Kidney (tissue), 14 donors: Measurements from ENCODE around the gene HSPA5. TPM values are rescaled to one million over a fixed set of nuclear protein-coding genes. Genes with fewer than 3 reads are reported as not detected.

ENCODE experiments used
- DNase-seq, 5 donors: peaks; one replicate each; pipeline ENCODE4 v3.0.0-alpha.2; 2013 to 2020
- FAIRE-seq: peaks from 2 replicates; lab custom pipeline; 2012; peaks lifted over from hg19 to GRCh38; lab: Jason Lieb, UNC
- H3K27ac ChIP-seq, 2 donors: one replicate each; pipeline ENCODE4 v1.7.0; 2013; ENCODE audit warnings: low read depth in 2 of 2, low read length in 2 of 2, inconsistent platforms in 1 of 2
- H3K27me3 ChIP-seq: one replicate; pipeline ENCODE4 v1.7.1; 2013; ENCODE audit warnings: low read length, inconsistent platforms; ENCODE audit not compliant: control insufficient read depth, insufficient read depth
- H3K36me3 ChIP-seq, 3 donors: one replicate each; pipeline versions ENCODE4 v1.7.0 to v1.7.1; 2013; ENCODE audit warnings: low read length in 3 of 3, control low read depth in 1 of 3, inconsistent platforms in 1 of 3; ENCODE audit not compliant: insufficient read depth in 3 of 3, control insufficient read depth in 2 of 3
- H3K4me1 ChIP-seq, 3 donors: one replicate each; pipeline versions ENCODE4 v1.7.0 to v1.7.1; 2013; ENCODE audit warnings: low read length in 3 of 3, inconsistent platforms in 1 of 3, low read depth in 1 of 3; ENCODE audit not compliant: control insufficient read depth in 2 of 3, insufficient read depth in 2 of 3
- H3K4me3 ChIP-seq, 3 donors: one replicate each; pipeline versions ENCODE4 v1.7.0 to v1.8.1; 2013; ENCODE audit warnings: low read length in 3 of 3, control low read depth in 1 of 3, inconsistent platforms in 1 of 3
- H3K9ac ChIP-seq, 3 donors: one replicate each; pipeline versions ENCODE4 v1.7.0 to v1.7.1; 2013; ENCODE audit warnings: low read length in 3 of 3, control low read depth in 1 of 3, inconsistent platforms in 1 of 3
- H3K9me3 ChIP-seq, 3 donors: one replicate each; pipeline versions ENCODE4 v1.7.0 to v1.7.1; 2013; ENCODE audit warnings: low read length in 3 of 3, control low read depth in 1 of 3, inconsistent platforms in 1 of 3; ENCODE audit not compliant: control insufficient read depth in 2 of 3, insufficient read depth in 1 of 3
- intact Hi-C: fragments of 100-400 bp; cut with DNase I; formaldehyde crosslinking; loops from one replicate; pipeline ENCODE4 v1.11.1; 2022
- polyA plus RNA-seq: library from polyadenylated mRNA; stranded (reverse); fragments of 350-450 nt; fragmentation: Illumina TruSeq; extraction: RNeasy Lipid Tissue Mini Kit (QIAGEN cat#74804); gene quantifications from one replicate; pipeline ENCODE4 v1.2.3, GENCODE V29; 2014; ENCODE audit warnings: low read depth, low replicate concordance; ENCODE audit not compliant: insufficient read depth
- total RNA-seq: library from RNA; stranded (reverse); fragmentation: NEBNext Ultra II Directional; extraction: Animal tissue kit (Norgen Biotek cat#: 25700); gene quantifications from one replicate; pipeline ENCODE4 v1.2.1, GENCODE V29; 2021
- TF ChIP-seq, protein P1 (sequence below): IDR thresholded peaks from 3 replicates; pipeline ENCODE4 v1.5.1; 2012; ENCODE audit warnings: mild to moderate bottlenecking, moderate library complexity, borderline replicate concordance; ENCODE audit not compliant: insufficient read depth; ENCODE audit errors: extremely low read depth
- donor health status: control.
- donor health status: control.
- donor health status: control.
- donor health status: control.
- donor health status: control.
- donor health status: DM: yes; HTN: yes; CAD: no.
- donor health status: Normal renal cell carcinoma (clear cell type).

HSPA5 gene
- total and polyA plus RNA-seq, 2 donors from 2014 or later: 289 to 358 TPM

- no peak for DNase-seq
- intact Hi-C loops: no loop called here
- TF ChIP-seq, protein P1, sequence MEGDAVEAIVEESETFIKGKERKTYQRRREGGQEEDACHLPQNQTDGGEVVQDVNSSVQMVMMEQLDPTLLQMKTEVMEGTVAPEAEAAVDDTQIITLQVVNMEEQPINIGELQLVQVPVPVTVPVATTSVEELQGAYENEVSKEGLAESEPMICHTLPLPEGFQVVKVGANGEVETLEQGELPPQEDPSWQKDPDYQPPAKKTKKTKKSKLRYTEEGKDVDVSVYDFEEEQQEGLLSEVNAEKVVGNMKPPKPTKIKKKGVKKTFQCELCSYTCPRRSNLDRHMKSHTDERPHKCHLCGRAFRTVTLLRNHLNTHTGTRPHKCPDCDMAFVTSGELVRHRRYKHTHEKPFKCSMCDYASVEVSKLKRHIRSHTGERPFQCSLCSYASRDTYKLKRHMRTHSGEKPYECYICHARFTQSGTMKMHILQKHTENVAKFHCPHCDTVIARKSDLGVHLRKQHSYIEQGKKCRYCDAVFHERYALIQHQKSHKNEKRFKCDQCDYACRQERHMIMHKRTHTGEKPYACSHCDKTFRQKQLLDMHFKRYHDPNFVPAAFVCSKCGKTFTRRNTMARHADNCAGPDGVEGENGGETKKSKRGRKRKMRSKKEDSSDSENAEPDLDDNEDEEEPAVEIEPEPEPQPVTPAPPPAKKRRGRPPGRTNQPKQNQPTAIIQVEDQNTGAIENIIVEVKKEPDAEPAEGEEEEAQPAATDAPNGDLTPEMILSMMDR: no peak
These were observed 22.5 kb downstream of the HSPA5 start for GRCh38 chr9:125218621-125219020.

GRCh38 chr9:125214186-125214585 lies 27.0 kb downstream of the HSPA5 start:
- FAIRE-seq (no peak), DNase-seq (no peak)
- Histone ChIP-seq H3K27ac (no peak overlapping the region), H3K9me3 (no peaks in the 10 kb centered on the region), H3K4me1 (no peaks in the 10 kb centered on the region), H3K36me3 (peaks cover 0 to 2% (median 0%) of the 10 kb centered on the region in 3 donors), H3K27me3 (no peaks in the 10 kb centered on the region), H3K9ac (no peak overlapping the region), H3K4me3 (no peak overlapping the region)
- intact Hi-C loops: no loop called here
- TF ChIP-seq, protein P1: no peak

More at GRCh38 chr9:125218621-125219020, 22.5 kb downstream of the HSPA5 start:
- Histone ChIP-seq H3K36me3 (peaks cover 0 to 3% (median 2%) of the 10 kb centered on the region in 3 donors), H3K9ac (no peak overlapping the region), H3K4me3 (no peak overlapping the region), H3K9me3 (no peaks in the 10 kb centered on the region), H3K27ac (no peak overlapping the region), H3K27me3 (no peaks in the 10 kb centered on the region), H3K4me1 (no peaks in the 10 kb centered on the region)
- FAIRE-seq: no peak

DNA sequence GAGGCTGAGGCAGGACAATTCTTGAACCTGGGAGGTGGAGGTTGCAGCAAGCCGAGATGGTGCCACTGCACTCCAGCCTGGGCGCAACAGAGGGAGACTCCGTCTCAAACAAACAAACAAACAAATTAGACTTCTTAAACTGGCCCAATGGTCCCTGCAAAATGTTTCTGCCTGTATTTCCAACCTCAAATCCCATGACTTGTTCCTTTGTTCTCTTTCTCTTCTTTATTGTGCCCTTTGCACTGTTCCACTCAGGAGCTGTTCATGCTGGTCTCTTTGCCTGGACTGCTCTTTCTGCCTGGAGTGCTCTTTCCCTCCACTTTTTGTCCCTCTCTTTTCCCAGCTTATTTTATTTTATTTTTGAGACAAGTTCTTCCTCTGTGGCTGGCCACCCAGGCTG lies 36.7 kb downstream of the HSPA5 start:
- no peak for FAIRE-seq
- peaks cover 0 to 6% (median 1%) of the 10 kb centered on the region in 3 donors for H3K4me1 ChIP-seq

More for the DNA sequence above, 36.7 kb downstream of the HSPA5 start:
- intact Hi-C loops: no loop called here
- Histone ChIP-seq H3K27ac (no peak overlapping the region), H3K27me3 (no peaks in the 10 kb centered on the region), H3K9ac (no peak overlapping the region), H3K4me3 (no peak overlapping the region), H3K9me3 (no peaks in the 10 kb centered on the region), H3K36me3 (peaks cover 0 to 14% (median 9%) of the 10 kb centered on the region in 3 donors)
- DNase-seq: no peak
- TF ChIP-seq, protein P1: no peak
